GM19395 (cell line): ENCODE results near the gene EEF2.
"Not testable (repeated sequence)": the region's sequence is repeated elsewhere in the genome, so short reads cannot be mapped to it uniquely, and the experiment has no call there.

ENCODE experiments used
- ATAC-seq: cut with Tn5 transposase; IDR thresholded peaks from one replicate; pipeline ENCODE4 v1.9.1; 2021; ENCODE audit warnings: mild to moderate bottlenecking, moderate library complexity; ENCODE audit not compliant: unreplicated experiment

EEF2 gene

DNA sequence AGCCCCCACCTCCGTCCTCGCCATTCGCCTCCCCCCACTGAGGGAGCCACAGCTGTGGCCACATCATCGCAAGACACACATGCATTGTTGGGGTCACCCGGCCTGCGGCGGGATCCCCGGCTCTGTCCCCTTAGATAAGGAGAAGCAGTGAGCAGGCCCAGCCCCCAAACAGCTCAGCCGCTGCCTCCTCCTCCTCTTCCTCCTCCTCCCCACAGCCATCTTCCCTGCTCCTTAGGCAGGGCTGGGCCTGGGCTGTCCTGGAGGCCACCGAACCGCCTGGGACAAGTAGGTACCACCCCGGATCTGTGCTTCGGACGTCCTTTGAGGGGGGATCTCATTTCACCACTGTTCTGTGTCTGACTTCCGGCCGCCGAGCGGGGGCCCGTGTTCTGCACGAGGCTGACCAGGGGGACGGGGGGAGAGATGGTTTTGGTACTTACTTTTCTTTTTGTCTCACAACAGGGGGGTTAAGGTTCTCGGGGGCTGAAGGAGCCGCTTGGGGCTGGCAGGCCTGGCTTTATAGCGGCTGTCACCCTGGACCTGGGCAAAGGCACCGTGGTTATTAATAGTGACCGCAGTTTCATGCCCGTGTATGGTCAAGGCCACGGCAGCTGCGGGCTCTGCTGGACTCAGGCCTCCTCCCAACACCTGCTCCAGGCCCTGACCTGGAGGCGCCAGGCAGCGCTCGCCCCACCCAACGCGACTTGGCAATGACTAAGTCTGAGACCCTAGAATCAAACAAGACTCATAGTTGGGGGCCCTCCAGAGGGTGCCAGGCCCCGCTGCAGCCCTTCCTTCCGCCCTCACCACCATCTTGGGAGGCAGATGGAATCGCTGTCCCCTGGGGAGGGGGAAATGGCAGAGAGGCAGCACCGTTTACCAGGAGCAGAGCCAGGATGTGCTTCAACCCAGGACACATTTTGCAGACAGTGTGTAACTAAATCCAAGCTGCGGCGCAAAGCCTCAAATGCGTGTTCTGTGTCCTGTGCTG lies 34.1 kb downstream of the EEF2 start:
- no peak for ATAC-seq

DNA sequence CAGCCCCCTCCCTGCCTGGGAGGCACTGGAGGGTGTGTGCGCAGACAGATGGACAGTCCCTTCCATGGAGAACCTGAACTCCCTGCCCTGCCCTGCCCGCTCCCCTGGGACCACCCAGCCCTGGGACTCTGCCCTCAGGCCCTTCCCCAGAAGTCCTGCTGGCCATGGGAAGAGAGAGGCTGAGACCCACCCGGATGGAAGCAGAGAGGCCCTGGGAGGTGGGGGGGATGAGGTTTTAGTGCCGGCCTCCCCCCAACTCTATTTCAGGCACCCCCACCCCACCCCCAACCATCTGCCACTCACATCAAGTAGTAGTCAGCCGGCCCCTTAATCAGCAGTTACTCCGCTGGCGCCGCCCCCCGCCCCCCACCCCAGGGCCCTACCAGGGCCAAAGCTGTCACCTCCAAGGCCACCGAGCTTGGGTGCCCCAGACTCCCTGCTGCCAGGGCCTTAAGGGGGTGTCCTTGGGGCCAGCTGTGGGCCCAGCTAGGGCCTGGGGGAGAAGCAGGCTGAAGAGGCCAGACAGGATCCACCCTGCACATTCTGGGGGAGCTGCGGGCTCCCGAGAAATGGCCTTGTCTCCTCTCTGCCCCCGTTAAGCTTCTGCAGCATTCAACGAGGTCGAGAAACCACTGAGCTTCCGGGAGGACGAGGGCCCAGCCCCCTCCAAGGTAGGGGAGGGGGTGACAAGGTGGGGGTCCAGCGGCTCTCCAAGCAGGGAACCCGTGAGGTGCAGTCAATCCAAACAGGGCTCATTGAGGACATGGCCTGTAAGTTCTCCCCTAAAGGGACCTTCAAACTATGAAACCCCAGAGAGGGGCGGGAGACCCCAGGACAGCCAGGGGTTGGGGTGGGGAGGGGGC lies 35.0 kb downstream of the EEF2 start:
- ATAC-seq = no peak

DNA sequence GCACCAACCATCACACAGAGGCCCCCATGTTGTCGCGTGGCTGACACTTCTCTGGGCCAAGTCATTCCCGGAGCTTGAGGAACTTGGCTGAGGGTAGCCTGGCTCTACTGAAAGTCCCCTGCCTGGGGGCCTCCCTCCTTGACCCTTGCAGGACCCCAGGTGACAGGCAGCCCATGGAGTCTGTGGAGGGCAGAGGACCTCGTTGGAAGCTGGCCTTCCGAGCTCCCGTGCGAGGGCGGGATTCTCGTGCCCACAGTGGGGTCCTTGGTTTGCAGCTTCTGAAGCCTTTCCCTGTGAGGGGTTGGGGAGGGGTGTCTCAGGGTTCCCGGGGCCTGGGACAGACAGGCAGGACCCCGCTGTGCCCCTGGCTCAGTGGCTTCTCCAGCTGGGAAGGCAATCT lies 36.0 kb downstream of the EEF2 start:
- ATAC-seq = no peak

DNA sequence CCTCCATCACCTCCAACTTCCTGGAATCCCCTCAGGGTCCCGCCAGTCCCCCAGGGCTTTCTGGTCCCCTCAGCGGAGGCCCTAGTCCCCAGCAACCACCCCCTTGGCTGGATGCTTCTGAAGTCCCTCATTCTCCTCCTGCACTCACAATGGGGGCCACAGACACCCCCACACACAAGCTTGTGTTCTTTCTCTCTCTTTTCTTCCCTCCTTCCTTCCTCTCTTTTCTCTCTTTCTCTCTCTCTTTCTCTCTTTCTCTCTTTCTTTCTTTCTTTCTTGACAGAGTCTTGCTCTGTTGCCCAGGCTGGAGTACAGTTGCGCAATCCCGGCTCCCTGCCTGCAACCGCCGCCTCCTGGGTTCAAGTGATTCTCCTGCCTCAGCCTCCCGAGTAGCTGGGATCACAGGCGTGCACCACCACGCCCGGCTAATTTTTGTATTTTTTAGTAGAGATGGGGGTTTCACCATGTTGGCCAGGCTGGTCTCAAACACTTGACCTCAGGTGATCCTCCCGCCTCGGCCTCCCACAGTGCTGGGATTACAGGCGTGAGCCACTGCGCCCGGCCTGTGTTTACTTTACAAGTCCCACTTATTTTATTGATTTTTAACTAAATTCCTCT lies 37.8 kb downstream of the EEF2 start:
- not testable (repeated sequence) for ATAC-seq

DNA sequence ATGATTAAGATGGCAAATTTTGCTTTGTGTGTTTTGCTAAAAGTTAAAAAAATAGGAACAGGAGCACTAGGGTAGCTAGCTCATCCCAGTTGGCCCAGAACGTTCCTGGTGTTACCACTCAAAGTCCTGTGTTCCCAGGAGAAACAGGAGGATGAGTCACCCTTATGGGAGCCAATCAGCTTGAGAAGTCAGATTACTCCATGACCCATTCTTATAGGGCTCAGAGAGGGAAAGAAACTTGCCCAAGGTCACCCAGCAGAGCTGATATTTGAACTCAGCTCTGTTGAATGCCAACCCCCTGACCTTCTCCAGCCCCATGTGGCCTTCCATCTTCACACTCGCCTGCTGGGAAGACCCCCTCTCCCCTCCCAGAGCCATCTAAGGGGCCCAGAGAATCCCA lies 39.4 kb downstream of the EEF2 start:
- ATAC-seq = no peak

DNA sequence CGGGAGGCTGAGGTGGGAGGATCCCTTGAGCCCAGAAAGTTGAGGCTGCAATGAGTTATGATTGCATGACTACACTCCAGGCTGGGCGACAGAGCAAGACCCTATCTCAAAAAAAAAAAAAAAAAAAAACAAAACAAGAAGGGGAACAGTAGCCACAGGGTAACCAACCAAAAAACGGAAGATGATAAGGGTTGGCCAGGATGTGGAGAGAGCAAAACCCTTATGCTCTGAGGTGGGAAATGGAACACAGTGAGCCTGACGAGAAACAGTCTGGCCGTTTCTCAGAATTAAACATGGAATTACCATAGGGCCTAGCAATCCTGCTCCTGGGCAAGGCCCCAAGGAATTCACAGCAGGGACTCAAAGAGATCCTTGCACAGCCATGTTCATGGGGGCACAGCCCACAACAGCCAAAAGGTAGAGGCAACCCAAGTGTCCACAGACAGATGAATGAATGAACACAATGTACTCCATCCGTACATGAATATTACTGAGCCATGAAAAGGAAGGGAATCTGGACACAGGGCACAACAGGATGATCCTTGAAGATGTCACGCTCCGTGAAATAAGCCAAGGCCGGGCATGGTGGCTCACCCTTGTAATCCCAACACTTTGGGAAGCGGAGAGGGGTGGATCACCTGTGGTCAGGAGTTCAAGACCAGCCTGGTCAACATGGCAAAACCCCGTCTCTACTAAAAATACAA lies 41.1 kb downstream of the EEF2 start:
- no peak for ATAC-seq

DNA sequence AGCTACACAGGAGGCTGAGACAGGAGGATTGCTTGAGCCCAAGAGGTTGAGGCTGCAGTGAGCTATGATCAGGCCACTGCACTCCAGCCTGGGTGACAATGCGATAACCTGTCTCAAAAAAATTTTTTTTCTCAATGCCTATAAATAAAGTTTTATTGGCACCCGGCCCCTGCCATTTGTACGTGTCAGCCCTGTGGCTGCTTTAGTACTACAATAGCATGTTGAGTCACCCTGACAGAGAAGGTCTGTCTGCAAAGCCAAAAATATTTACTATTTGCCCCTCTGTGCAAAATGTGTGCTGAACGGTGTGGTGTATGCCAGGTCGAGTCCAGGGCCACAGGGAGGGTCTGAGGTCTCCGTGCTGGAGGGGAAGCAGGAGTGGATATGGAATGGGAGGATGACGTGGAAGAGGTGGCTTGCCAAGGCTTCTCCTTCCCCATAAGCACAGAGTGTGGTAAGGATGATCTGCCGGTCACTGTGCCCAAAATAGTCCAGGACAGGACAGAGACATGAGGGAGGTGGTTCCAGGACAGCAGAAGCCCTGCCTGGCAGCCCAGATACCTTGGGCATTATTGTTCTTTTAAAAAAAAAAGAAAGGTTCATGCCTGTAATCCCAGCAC lies 42.4 kb downstream of the EEF2 start:
- ATAC-seq = no peak

DNA sequence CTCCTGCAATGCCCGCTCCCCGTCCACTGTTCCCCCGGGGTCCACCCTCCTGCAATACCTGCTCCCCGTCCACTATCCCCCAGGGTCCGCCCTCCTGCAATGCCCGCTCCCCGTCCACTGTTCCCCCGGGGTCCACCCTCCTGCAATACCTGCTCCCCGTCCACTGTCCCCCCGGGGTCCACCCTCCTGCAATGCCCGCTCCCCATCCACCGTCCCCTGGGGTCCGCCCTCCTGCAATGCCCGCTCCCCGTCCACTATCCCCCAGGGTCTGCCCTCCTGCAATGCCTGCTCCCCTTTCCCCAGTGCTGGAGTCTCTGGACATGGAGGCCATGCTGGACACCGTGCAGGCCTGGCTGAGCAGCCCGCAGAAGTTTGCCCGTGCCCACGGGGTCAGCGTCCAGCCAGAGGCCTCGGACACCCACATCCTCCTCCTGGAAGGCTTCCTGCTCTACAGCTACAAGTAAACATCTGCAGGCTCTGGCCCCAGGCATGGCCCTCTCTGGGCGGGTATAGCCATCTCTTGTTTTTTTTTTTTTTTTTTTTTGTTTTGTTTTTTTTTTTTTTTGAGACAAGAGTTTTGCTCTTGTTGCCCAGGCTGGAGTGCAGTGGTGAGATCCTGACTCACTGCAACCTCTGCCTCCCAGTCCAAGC lies 46.8 kb downstream of the EEF2 start:
- not testable (repeated sequence) for ATAC-seq

DNA sequence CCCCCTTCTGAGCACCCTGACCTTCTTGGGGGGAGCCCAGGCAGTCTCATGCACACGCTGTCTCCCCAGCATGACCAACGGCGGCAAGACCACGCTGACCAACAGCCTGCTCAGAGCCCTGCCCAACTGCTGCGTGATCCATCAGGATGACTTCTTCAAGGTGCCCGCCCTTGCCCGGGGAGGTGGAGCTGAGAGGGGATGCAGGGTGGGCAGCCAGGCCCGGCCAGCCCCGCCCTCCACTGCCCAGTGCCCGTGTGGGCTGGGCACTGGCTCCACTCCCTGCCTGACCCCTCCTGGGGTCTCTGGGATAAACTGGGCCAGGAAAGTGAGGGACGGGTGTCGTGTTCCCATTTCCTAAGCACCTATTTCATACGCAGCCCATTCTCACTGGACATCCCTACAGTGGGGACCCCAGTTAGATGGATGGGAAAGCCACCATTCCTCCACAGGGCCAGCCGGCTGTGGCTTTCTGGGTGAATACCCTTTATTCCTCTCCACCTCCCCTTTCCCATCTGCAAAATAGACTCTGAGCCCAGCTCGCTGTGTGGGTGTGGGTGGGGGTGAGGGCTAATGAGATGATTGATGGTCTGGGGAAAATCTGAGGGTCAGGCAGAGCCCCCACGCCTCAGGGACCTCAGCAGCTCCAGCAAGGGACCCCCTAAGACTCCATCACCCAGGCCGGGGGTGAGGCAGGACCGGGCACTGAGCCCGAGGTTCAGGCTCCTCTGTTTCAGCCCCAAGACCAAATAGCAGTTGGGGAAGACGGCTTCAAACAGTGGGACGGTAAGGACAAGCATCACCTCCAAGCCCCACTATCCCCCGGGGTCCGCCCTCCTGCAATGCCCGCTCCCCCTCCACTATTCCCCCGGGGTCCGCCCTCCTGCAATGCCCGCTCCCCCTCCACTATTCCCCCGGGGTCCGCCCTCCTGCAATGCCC lies 48.5 kb downstream of the EEF2 start:
- no peak for ATAC-seq

DNA sequence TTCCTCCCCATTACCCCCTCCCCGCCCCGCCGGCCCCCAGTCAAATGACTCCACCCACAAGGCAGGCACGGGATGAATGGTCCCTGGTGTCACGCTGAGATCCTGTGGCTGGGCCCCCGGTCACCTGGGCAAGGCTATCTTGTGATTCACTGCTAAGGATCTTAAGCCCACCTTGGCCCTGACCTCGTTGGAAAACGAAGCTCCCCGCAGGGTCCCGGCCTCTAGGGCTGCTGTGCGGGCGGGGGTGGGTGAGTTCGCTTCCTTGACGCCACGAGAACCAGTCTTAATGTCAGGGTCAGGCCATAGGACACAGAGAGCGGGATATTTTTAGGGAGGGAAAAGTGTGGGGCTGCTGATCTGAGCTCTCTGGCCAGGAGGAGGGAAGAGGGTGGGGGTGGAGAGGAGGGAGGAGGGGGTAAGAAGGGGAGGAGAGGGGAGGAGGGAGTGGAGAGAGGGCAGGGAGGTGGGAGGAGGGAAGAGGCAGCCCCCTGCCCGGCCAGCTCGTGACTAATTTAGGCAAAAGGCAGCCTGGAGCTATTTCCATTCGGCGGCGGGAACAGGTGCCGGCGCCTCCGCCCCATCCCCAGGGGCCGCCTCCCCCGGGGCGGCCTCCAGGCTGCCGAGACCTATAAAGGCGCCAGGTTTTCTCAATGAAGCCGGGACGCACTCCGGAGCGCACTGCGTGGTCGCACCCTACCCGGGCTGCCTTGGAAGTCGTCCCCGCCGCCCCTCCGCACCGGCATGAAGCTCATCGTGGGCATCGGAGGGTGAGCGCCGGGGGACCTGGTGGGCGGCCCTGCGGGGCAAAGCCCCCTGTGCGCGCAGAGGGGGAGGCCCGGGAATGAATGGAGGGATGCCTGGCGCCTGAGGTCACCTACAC lies 52.1 kb downstream of the EEF2 start, which contains the start of gene NMRK2:
TSS of gene NMRK2 (plus strand) at position 139 of the 880 bp plus-strand sequence. CDS start at position 742, 603 bp downstream.
- no peak for ATAC-seq

DNA sequence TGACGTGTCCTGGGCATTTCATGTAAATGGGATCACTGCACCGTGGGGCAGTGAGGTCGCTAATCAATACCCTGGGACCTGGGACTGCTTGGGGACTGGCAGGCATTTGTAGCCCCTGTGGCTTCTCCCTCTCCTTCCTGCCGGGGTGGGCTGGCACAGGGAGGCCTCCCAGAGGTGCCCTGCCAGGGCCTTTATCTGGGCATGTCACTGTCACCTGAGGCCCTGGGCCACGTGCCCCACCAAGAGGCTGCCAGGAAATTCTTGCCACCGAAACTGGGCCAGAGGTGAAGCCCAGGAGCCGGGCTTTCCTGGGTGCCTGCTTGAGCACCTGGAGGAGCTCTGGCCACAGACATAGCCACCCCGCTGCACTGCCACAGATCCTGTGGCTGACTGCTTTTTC lies 54.2 kb downstream of the EEF2 start:
- no peak for ATAC-seq
